HG02840 (cell line): ENCODE measurements around the gene SEMA6C.

Source experiments
- ATAC-seq: cut with Tn5 transposase; IDR thresholded peaks from one replicate; pipeline ENCODE4 v1.9.1; 2021; ENCODE audit warnings: mild to moderate bottlenecking, moderate library complexity, moderate number of reproducible peaks; ENCODE audit not compliant: unreplicated experiment, low FRiP score

Gene SEMA6C

GRCh38 chr1:151158751-151159251 is 12.4 kb upstream of the SEMA6C start:
- ATAC-seq = no peak

GRCh38 chr1:151158326-151158725 is 11.9 kb upstream of the SEMA6C start:
- no peak for ATAC-seq

GRCh38 chr1:151157067-151157531 is 10.7 kb upstream of the SEMA6C start:
- no peak for ATAC-seq

GRCh38 chr1:151156515-151156819 is 10.0 kb upstream of the SEMA6C start, which contains the start of gene TNFAIP8L2:
Gene TNFAIP8L2, plus strand, starts transcription at chr1:151156649. Its CDS starts 2,049 bp downstream, at chr1:151158698.
- no peak for ATAC-seq

GRCh38 chr1:151147665-151148064 is 1.2 kb upstream of the SEMA6C start:
- no peak for ATAC-seq

- ATAC-seq = no peak
Measured at GRCh38 chr1:151147132-151147503, 687 bp upstream of the SEMA6C start.

GRCh38 chr1:151146072-151146411 is 389 bp downstream of the SEMA6C start:
- ATAC-seq = no peak

- no peak for ATAC-seq
Measured at GRCh38 chr1:151145304-151146071, 943 bp downstream of the SEMA6C start.

- no peak for ATAC-seq
Measured at GRCh38 chr1:151144474-151145303, 1.7 kb downstream of the SEMA6C start.

GRCh38 chr1:151143986-151144385 is 2.4 kb downstream of the SEMA6C start:
- no peak for ATAC-seq

GRCh38 chr1:151143057-151143435 is 3.4 kb downstream of the SEMA6C start:
- ATAC-seq = no peak

- ATAC-seq = no peak
Measured at GRCh38 chr1:151142411-151143056, 3.9 kb downstream of the SEMA6C start.

- ATAC-seq = no peak
Measured at GRCh38 chr1:151137789-151138188, 8.6 kb downstream of the SEMA6C start.

GRCh38 chr1:151135433-151136385 is 10.7 kb downstream of the SEMA6C start:
- no peak for ATAC-seq

GRCh38 chr1:151134991-151135390 is 11.4 kb downstream of the SEMA6C start:
- no peak for ATAC-seq

- ATAC-seq = no peak
Measured at GRCh38 chr1:151134396-151134795, 12.0 kb downstream of the SEMA6C start.

- no peak for ATAC-seq
Measured at GRCh38 chr1:151133018-151133806, 13.2 kb downstream of the SEMA6C start.

- no peak for ATAC-seq
Measured at GRCh38 chr1:151132335-151133017, 14.0 kb downstream of the SEMA6C start.
